ENCODE measurements around the gene DOCK3. TPM values are rescaled to one million over a fixed set of nuclear protein-coding genes. Genes with fewer than 3 reads are reported as not detected.

Gene DOCK3
- total and polyA plus RNA-seq, 2 of the 4 experiments (the other 2 are of a cell fraction) = under 0.01 to 0.12 TPM

DNA sequence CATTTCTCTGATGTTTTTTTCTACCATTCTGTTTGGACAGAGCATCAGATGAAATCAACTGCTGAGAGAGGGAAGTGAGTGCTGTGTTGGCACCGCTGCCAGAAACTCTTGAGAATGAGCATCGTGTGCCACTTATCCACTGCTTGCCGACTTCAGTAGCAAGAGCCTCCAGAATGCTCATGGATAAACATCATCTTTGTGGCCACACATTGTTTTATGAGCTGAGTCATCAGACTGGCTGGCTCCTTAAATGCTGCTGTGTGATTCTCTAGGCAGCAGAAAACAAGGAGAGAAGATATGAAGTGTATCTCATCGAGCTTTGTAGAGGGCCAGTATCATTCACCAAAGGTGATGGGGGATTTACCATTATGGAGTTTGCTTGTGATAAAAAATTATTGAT is 3.4 kb upstream of the DOCK3 start:
- no peak overlapping the region for H2BK5ac ChIP-seq (ENCODE audit: low read depth, low read length, poor library complexity, severe bottlenecking)
- ChIA-PET CTCF (interaction anchor here (0.5 to 1.6 kb wide), 2 partner anchors 13 to 20 kb away, joined by 3 to 4 read pairs; no protein-coding TSS in a partner anchor), POLR2A (ENCODE audit: unreplicated experiment) (no interaction called here)
- H3K9ac ChIP-seq (ENCODE audit: low read depth, low read length) = no peak overlapping the region
- H2AK5ac ChIP-seq (ENCODE audit: low read depth, low read length) = no peak overlapping the region
- no peak overlapping the region for H2AFZ ChIP-seq (replicated peaks; ENCODE audit: low read length, poor library complexity)
- intact Hi-C loops (cut with micrococcal nuclease) = no loop called here
- no peak overlapping the region for H3K18ac ChIP-seq (ENCODE audit: low read depth, low read length)
- H2BK20ac ChIP-seq (ENCODE audit: low read depth, low read length) = no peak overlapping the region
- no peak overlapping the region for H3K4me2 ChIP-seq (ENCODE audit: low read depth, low read length)
- H3K56ac ChIP-seq (ENCODE audit: extremely low read depth, insufficient read depth, low read length) = no peak overlapping the region
- dilution Hi-C loops (cut with HindIII; ENCODE audit: low sequenced_read_pairs, unreplicated experiment) = no loop called here
- peaks cover 58% of the 10 kb centered on the region for H3K27me3 ChIP-seq (ENCODE audit: control insufficient read depth, insufficient read depth, low read length)
- no peak overlapping the region for H3K14ac ChIP-seq (replicated peaks; ENCODE audit: low read depth, low read length)
- in situ Hi-C loops (cut with MboI; ENCODE audit: low sequenced_read_pairs) = no loop called here
- DNase-seq (peak; percentile 74), ATAC-seq (ENCODE audit: low read depth) (peak; percentile 55)
- no peak overlapping the region for H3K4ac ChIP-seq (ENCODE audit: low read depth, low read length)
- H3K9me3 ChIP-seq (ENCODE audit: control insufficient read depth, insufficient read depth, low read length) = no peaks in the 10 kb centered on the region; the same call in 1 of the 2 replicates
- H3K9me1 ChIP-seq (ENCODE audit: insufficient read depth, low read length) = peaks cover 5% of the 10 kb centered on the region; the same call in 1 of the 2 replicates
- no peak overlapping the region for H2BK120ac ChIP-seq (ENCODE audit: low read depth, low read length)
- H4K20me1 ChIP-seq (ENCODE audit: insufficient read depth, low read length) = no peaks in the 10 kb centered on the region
- H3K36me3 ChIP-seq (ENCODE audit: control insufficient read depth, insufficient read depth, low read length) = no peaks in the 10 kb centered on the region
- no TSS peak for BruUV-seq (replicated peaks)
- H4K5ac ChIP-seq (ENCODE audit: low read depth, low read length) = no peak overlapping the region
- no peak overlapping the region for H4K8ac ChIP-seq (ENCODE audit: low read depth in 2 of 2, low read length in 2 of 2)
- TF ChIP-seq NFE2L2 (IDR thresholded peaks at IDR 0.05; ENCODE audit: low read depth, low read length) (no peak), RCOR1 (IDR thresholded peaks at IDR 0.05; ENCODE audit: insufficient replicate concordance, low read length) (no peak), FOS (IDR thresholded peaks at IDR 0.05; ENCODE audit: low read depth, low read length) (peak; percentile 36; the same call in 1 of the 2 replicates), MAFK (IDR thresholded peaks at IDR 0.05; ENCODE audit: low read depth, low read length) (peak; percentile 70)
- TF ChIP-seq, protein P1, sequence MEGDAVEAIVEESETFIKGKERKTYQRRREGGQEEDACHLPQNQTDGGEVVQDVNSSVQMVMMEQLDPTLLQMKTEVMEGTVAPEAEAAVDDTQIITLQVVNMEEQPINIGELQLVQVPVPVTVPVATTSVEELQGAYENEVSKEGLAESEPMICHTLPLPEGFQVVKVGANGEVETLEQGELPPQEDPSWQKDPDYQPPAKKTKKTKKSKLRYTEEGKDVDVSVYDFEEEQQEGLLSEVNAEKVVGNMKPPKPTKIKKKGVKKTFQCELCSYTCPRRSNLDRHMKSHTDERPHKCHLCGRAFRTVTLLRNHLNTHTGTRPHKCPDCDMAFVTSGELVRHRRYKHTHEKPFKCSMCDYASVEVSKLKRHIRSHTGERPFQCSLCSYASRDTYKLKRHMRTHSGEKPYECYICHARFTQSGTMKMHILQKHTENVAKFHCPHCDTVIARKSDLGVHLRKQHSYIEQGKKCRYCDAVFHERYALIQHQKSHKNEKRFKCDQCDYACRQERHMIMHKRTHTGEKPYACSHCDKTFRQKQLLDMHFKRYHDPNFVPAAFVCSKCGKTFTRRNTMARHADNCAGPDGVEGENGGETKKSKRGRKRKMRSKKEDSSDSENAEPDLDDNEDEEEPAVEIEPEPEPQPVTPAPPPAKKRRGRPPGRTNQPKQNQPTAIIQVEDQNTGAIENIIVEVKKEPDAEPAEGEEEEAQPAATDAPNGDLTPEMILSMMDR (conservative IDR thresholded peaks at IDR 0.05; ENCODE audit: low read depth, low read length) = no peak
- no peak overlapping the region for H2BK15ac ChIP-seq (ENCODE audit: low read depth, low read length)
- H3K23ac ChIP-seq (ENCODE audit: low read depth, low read length) = no peak overlapping the region
- WGBS, 2 experiments (ENCODE audit: extremely low coverage in 2 of 2, insufficient read length in 1 of 2) = 30% methylated on average over 2 of the region's 4 CpGs; no CpG with 5 or more reads in 1 of the 2 experiments
- H2AK9ac ChIP-seq (replicated peaks; ENCODE audit: low read depth, low read length, poor library complexity) = no peak overlapping the region
- H3K4me1 ChIP-seq (ENCODE audit: control insufficient read depth, insufficient read depth, low read length) = no peaks in the 10 kb centered on the region
- no peaks in the 10 kb centered on the region for H3K79me1 ChIP-seq (ENCODE audit: low read depth in 1 of 2, low read length in 2 of 2)
- H4K91ac ChIP-seq (ENCODE audit: insufficient read depth, low read depth, low read length) = no peak overlapping the region
- H3K27ac ChIP-seq (ENCODE audit: insufficient read depth, low read length) = no peak overlapping the region
- H3K4me3 ChIP-seq (ENCODE audit: insufficient read depth, low read depth, low read length) = no peak overlapping the region

Data from IMR-90 (cell line).